Activated T-cell treated with anti-CD3 and anti-CD28 coated beads for 1 hour (primary cell): ENCODE measurements around the gene NFKBIA.
"Not testable (repeated sequence)": the region's sequence is repeated elsewhere in the genome, so short reads cannot be mapped to it uniquely, and the experiment has no call there.

ENCODE experiments used
- DNase-seq: peaks from one replicate; pipeline ENCODE4 v3.0.0-alpha.2; 2020; ENCODE audit warnings: low read depth

The NFKBIA gene

DNA sequence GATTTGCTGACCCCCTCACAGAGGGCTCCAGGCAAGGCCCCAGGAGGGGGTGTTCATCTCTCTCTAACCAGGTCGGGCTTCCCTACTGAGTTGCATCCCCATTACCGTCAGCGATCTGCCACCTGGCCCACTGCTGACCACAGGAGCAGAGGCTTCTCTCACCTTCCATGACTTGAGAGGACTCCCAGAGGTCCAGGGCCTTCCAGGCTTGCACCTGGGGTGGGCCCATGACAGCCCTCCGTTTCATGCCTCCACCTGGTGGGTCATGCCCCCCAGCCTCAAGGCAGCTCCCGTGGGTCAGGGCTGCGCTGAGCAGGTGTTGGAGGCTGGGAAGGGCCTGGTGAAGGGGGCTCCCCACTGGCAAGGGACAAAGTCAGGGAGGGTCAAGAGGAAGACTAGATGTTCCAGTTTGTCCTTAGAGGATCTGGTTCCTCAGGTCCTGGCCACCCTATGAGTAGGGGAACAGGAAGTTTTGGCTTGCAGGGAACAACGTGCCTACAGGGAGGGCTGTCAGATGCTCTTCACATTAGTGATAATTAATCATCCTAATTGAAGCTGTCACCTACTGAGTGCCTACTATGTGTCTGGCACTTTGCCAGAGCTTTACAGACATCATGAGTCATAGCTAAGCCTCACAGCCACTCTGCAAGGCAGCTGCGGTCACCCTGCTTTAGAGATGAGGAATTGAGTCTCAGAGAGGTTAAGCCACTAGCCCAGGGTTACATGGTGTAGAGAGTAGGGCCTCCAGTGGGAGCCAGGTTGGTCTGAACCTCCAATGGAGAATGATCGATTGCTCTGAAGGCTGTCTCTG lies 13.8 kb downstream of the NFKBIA start:
- DNase-seq: no peak

DNA sequence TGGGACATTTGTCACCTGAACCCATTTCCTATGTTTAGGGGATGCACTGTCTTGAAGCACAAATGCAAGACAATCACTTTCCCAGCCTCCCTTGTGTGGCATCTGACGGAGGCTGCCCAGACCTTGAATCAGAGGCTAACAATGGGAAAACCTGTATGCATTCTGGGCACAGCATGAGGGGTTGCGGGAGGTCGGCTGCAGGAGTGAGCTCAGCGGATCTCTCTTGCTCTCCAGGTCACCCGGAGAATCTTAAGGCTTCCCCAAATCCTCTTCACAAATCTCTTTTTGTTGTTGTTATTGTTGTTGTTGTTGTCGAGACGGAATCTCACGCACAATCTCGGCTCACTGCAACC lies 15.3 kb downstream of the NFKBIA start:
- no peak for DNase-seq

- no peak for DNase-seq
These were observed 15.8 kb downstream of the NFKBIA start for GRCh38 chr14:35388656-35389314.

GRCh38 chr14:35387713-35388579 lies 16.6 kb downstream of the NFKBIA start:
- DNase-seq: no peak

DNA sequence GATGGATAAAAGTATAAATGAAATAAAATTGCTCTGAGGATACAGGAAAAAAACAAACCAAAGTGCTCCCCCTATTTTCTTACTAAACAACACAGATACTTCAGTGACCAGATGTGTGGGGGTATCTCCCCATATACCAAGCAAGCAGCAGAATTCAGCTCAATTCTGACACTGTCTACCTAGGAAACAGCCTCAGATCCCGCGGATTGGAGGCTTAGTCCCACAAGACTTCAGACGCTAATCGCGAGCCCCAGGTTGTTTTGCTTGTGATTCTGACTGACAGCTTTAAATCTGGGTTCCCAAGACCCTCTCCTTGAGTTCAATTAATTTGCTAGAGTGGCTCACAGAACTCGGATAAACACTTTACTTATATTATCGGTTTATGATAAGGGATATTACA lies 17.3 kb downstream of the NFKBIA start:
- DNase-seq: no peak

- no peak for DNase-seq
These were observed 17.9 kb downstream of the NFKBIA start for GRCh38 chr14:35386673-35387125.

DNA sequence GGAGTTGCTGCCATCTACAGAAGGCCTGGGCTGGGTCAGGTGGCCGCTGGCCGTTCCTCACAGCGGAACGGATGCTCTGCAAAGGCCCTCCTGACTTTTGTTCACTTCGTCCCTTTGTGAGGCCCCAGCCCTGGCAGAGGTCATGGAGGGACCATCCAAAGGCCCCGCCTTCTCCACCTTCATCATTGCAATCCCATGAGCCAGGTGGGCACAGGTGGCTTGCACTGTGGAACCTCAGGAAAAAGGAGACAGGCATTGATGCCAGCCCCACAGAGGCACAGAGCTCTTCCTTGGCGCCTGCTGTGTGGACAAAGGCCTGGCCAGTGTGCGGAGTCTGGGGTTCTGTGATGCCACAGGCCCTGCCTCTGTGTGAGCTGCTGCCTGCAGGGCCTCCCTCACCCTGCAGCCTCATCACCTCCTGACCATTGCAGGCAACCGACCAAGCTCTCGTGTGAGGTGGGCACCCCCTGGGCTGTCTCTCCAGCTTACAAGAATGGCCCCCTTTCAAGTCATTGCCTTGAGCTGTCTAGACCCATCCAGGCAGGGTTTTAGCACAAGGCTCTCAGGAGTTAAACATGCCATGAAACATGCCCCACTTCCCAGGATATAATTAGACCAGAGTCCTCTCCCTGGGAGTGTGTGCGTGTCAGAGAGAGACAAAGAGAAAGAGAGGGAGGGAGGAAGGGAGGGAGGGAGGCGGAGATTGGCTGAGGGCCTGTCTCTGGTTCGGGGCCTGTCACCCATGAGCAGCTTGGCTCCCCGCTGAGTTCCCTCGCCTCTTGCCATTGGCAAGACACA lies 19.3 kb downstream of the NFKBIA start:
- DNase-seq: no peak

DNA sequence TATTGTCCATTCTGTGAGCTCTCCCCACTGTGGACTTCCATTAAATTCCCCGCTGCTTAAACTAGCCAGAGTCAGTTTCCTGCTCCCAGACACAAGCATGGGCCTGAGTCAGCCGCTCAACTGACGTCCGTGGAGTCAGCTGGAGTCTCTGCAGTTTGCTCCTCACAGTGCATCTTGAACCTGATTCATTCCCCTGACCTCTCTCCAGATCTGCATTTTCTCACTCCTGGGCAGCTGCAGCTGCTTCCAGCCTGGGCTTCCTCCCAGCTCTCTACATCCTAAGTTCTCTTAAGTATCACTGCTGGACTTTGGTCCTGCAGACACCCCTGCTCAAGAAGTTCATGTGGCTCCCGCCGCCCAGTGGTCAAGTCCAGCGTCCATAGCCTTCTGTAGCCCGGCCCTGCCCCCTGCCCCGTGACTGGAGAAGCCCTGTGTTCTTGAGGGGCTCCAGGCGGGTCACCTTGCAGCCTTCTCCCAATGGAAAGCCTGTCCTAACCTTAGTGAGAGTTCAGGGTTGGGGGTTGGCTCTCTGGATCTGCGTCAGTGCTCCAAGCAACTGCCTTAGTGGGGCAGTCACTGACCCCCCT lies 20.0 kb downstream of the NFKBIA start:
- no peak for DNase-seq

DNA sequence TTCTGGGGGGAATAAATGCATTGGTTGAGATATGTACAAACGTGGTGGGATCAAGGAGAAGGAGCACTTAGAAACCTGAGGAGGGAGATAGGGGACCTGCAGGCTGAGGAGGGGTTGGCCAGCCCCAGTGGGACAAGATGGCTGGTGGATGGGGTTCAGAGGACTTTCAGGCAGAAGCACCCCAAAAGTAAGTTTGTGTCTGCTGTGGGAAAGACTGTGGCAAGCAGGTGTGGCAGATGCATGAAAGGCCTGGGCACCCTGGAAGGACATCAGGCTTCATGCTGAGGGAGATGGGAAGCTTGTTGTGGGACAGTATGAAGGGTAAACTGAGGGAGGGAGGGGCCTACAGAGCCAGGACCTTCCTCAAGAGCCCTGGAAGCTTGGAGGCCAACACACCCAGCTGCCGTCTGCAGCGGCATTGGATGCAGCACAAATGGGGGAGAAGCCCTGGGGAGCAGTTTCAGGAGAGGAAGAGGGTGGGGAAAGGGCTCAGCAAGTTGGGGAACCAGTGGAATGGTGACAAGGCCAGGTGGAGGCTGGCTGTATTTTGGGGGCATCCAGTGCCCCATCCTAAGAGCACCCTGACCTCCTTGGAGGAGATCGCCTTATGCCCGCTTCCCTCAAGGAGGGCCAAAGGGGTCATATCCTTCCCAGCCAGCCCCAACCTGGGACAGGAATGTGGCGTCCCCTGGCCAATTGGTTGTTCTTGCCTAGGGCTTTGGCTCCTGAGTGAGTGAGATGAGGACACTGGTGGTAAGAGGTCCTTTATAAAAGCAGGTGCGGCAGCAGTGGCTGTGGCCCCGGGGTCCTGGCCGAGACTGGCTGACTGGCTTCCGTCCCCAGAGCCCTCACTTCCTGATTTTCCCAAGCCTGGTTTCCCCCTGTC lies 20.7 kb downstream of the NFKBIA start:
- DNase-seq: no peak

DNA sequence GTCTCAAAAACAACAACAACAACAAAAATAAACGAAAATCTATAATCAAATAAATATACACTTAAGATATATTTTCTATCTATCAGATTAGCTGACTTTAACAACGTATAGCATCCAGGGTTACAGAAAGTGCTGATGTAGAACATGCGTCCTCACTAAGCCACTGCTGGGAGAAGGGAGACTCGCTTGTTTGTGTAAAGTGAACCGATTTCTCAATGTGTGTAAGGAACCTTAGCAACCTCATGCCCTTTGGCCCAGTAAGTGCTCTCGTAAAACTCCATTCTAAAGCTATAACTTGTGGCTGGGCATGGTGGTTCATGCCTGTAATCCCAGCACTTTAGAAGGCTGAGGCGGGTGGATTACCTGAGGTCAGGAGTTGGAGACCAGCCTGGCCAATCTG lies 23.8 kb downstream of the NFKBIA start:
- DNase-seq: no peak

- not testable (repeated sequence) for DNase-seq
These were observed 25.2 kb downstream of the NFKBIA start for GRCh38 chr14:35379234-35379933.

GRCh38 chr14:35378425-35379233 lies 25.9 kb downstream of the NFKBIA start:
- DNase-seq: no peak

DNA sequence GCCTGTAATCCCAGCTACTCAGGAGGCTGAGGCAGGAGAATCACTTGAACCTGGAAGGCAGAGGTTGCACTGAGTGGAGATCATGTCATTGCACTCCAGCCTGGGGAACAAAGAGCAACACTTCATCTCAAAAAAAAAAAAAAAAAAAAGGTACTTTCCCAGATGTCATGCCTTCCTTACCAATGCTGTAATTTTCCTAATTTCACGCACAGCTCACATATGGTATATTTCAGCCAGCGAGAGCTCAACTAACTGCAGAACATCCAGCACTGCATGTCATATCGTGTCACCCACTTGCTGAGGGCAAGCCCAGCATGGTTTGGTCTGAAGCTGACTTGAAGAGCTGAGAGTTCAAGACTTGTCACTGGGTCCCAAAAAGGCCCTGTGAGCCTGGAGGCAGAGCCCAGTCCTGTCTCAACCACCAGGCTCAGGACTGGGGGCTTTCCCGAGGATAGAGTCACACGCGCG lies 29.0 kb downstream of the NFKBIA start:
- no peak for DNase-seq

DNA sequence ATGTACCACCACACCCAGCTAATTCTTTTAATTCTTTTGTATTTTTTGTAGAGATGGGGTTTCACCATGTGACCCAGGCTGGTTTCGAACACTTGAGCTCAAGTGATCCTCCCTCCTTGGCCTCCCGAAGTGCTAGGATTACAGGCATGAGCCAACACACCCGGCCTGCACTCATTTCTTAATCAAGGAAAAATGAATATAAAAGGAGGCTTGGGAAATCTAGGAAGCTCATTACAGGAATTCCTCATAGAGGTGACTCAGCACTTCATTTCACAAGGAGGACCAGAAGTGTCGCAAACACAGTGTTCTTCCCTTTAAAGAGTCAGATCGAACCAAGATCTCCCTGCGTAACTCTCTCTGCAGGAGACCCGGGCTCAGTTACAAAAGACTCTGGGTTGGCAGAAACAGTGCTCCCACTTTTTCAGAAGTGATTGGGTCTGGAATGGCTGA lies 30.3 kb downstream of the NFKBIA start:
- no peak for DNase-seq

DNA sequence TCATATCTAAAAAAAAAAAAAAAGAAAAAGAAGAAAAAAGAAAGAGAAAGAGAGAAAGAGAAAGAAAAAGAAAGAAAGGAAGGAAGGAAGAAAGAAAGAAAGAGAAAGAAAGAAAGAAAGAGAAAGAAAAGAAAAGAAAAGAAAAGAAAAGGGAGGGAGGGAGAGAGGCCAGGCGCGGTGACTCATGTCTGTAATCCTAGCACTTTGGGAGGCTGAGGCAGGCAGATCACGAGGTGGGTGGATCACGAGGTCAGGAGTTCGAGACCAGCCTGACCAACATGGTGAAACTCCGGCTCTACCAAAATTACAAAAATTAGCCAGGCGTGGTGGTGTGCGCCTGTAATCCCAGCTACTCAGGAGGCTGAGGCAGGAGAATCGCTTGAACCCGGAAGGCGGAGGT lies 31.3 kb downstream of the NFKBIA start:
- DNase-seq: not testable (repeated sequence)

- DNase-seq: no peak
These were observed 33.6 kb downstream of the NFKBIA start for GRCh38 chr14:35370969-35371368.

- DNase-seq: no peak
These were observed 34.8 kb downstream of the NFKBIA start for GRCh38 chr14:35369701-35370191.

- no peak for DNase-seq
These were observed 35.8 kb downstream of the NFKBIA start for GRCh38 chr14:35368583-35369392.
